Adrenal gland (tissue), 5 donors: ENCODE data around the gene HIBCH.

Source experiments
- CTCF ChIP-seq, 6 experiments: fragments of 450-650 bp in 4 of 6; fragments of 200-600 bp in 2 of 6; sonication (generic) in 1 of 6; IDR thresholded peaks; 1 replicate in 5 of 6; 2 replicates in 1 of 6; pipeline versions ENCODE4 v1.5.1 to v1.8.0; 2016 to 2021; ENCODE audit warnings: antibody characterized with exemption in 6 of 6, mild to moderate bottlenecking in 2 of 6, moderate library complexity in 1 of 6
- POLR2A ChIP-seq, 2 donors: fragments of 450-650 bp; IDR thresholded peaks; one replicate each; pipeline ENCODE4 v1.6.1; 2017; ENCODE audit warnings: antibody characterized with exemption in 2 of 2, mild to moderate bottlenecking in 2 of 2, moderate library complexity in 1 of 2
- donor health status: DM: no; HTN: no; CAD: no.

- no peak for TF ChIP-seq CTCF (IDR thresholded peaks at IDR 0.05)
- TF ChIP-seq POLR2A (IDR thresholded peaks at IDR 0.05): no peak
These were observed 34.5 kb upstream of the HIBCH start for GRCh38 chr2:190354003-190354690.
